Amygdala (tissue), 56 donors: Measurements from ENCODE around the gene NEU2.

ENCODE experiments used
- DNase-seq, 56 donors: peaks; one replicate each; lab custom pipeline; 2025; lab: John Stamatoyannopoulos, UW

NEU2 gene

DNA sequence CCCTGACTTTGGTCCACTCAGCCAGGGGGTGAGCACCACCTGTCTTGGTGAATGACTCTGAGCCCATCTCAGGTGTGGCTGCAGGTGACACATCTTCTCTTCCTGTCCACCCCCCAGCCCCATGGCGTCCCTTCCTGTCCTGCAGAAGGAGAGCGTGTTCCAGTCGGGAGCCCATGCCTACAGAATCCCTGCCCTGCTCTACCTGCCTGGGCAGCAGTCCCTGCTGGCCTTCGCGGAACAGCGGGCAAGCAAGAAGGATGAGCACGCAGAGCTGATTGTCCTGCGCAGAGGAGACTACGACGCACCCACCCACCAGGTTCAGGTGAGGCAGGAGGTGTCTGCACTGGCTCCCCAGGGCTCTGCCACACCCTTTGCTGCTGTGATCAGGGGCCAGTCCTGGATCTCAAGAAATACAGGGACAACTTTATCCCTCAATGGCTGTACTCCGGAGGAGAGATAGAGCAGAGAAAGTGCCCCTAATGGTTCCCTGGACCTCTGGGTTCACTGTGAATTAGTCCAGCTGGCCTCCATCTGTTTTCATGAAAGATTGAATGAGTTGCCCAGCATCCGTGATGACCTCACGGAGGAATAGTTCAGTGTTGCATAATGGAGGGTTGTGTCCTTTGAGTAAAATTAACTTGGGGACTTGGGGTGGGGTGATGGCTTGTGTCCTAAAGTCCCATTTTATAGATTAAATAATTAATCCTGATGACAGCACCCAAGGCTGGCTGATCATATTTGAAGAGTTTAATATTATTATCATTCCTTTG is at the start of gene NEU2:
TSS of gene NEU2 (plus strand) at position 122 of the 770 bp plus-strand sequence. CDS start at position 122, 0 bp downstream.
- DNase-seq = no peak

DNA sequence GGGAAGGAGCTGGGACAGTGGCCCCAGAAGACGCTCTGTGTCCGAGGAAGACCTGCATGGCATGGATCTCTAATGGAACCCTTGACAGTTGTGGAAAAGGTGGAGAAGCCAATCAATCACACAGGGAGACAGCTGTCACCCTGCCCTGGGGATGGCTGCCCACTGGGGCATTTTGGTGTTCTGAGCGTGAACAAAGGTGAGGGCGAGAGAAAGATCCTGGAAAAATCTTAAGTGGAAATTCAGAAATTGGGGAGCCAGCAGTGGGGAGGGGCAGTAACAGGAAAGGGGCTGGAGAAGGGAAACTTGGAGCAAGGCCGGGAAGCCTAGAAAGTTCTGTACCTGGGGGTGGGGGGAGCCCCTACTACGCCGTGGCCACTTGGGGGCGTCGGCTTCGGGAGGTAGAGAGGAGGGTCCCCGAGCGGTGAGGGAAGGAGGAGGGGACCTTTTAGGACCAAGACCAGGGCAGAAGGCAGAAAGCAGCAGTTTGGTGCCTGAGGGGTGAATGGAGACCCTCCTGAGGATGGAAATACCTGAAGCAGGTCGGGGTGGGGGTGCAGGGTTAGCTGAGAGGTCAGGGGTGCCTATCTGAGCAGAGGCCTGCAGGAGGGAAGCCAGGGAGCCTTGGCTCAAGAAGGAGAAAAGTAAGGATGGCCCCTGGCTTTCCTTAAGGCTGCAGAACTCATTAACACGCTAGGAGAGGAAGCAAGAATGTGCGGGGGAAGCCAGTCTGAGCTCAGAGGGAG is 49.4 kb upstream of the NEU2 start:
- no peak for DNase-seq

DNA sequence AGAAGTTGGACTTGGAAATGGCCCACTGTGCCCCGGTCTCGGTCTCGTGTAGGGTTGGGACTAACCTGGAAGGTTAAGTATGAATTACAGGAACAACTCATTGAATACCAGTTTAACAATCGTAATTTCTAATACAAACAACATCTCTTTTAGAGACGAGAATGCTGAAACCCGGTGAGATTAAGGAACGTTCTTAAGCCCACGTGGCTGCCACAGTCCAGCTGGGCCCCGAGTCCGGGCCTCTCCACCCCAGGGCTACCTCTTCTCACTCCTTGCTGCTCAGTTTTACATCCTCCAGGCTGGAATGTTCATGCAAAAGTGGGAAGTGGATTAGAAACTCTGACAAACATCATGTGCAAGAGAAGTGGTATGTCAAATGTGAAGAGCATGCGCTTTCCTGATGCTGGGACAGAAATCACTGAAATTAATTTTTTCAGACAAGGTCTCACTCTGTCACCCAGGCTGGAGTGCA is 48.8 kb upstream of the NEU2 start:
- no peak for DNase-seq

DNA sequence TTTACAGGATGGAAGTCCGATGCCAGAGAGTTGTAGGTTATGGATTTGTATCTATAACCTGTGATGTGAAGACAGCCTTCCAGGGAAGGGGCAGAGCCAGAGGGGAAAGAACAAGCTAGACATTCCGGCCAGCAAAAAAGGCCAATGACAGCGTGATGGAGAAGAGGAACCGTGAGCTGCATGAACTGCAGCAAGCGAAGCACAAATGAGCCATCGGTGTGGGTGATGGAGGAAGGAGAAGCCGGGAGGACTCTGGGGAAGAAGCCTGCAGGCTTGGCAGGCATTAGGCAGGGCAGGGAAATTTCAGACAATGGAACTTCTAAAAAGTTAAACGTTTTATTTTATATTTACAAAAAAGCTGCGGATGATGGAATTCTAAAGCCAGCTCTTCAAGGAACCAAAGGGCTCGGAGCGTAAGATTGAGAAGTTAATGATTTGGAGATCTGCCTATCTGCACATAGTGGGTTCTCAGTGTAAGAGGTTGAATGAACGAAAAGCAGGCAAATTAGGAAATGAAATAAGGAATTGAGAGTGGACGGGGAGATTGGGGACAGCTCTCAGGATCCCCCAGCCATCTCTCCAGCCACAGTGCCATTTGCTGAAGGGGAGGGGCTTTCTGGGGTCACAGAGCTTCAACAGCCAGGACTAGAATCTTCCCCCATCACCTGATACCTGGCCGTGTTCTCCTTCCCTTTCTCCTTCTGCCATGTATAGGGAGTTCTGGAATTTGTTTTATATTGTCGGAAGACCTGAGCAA is 47.8 kb upstream of the NEU2 start:
- DNase-seq = no peak

DNA sequence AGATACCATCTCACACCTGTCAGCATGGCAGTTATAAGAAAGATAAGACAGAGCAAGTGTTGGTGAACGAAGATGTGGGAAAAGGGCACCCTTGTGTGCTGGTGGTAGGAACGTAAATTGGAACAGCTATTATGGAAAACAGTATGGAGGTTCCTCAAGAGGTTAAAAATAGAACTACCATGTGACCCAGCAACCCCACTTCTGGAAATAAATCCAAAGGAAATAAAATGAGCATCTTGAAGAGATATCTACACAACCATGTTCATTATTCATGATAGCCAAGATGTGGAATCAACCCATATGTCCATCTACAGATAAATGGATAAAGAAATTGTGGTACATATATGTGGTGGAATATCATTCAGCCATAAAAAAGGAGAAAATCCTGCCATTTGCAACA is 46.3 kb upstream of the NEU2 start:
- DNase-seq = no peak

DNA sequence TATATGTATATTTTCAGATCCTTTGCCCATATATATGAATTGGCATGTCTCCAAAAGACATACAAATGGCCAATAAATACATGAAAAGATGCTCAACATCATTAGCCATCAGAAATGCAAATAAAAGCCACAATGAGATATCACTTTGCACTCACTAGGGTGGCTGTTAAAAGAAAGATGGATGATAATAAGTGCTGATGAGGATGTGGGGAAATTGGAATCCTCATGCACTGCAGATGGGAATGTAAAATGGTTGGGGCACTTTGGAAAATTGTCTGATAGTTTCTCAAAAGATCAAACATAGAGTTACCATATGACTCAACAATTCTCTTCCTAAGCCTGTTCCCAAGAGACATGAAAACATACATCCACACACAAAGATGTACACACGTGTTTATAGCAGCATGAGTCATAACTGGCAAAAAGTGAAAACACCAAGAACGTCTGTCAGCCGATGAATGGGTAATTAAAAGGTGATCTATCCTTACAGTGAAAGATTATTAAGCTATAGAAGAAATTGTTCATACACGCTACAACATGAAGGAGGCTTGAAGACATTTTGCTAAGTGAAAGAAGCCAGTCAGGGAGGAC is 39.1 kb upstream of the NEU2 start:
- no peak for DNase-seq

DNA sequence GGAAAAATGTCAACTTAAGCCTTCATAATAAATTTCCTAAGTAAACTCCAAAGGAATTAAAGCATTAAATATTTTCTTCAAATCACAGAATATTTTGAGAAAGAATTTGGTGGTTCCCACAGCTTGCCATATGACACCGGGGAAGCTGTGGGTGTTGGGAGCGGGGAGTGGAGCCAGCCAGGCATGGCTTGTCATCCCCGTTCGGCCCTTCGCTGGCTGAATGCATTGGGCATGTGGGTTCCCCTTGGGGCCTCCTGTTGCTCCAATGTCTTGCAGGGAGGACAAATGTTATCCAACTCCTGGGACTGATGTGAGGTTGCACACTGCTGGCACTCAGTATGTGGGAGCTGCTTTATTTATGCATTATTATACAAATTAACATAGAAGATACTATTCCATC is 38.0 kb upstream of the NEU2 start:
- no peak for DNase-seq

DNA sequence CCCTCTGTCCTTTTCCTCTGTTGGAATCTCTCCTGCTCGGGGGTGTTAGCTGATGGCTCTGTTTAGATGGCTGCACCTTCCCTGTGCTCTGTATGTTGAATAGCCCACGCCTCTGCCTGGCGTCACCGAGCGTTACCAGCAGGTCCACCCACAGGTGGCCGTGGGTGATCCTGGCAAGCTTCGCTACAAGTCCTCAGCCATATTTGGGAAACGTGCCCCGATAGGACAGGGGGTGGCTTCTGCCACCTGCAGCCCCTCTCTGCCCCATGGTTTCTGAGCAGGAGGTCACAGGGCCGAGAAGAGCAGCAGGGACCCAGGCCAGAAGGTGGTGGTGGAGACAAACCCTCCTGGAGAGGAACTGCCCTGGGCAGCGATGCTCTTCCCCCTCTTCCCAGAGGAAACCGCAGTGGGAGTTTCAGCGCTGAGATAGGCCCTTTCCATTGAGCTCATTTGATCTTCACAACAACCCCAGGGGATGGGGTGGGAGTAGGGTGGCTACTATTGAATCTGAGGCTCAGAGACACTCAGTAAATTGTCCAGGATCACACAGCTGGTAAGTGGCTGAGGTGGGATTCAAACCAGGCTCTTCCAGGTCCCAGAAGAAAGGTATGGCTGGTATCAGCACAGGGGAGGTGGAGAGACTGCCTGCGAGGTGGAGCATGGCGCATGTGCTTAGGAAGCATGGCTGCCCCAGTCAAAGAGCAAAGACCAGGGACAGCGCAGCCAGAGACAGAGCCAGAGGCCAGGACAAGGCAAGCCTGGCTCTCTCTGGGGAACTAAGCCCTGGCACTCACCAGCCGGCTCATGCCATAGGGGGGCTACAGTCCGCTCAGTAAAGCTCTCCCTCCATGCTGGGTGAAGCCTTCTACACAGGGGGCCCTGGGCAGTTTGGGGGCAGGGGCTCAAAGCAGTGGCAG is 34.5 kb upstream of the NEU2 start:
- no peak for DNase-seq

DNA sequence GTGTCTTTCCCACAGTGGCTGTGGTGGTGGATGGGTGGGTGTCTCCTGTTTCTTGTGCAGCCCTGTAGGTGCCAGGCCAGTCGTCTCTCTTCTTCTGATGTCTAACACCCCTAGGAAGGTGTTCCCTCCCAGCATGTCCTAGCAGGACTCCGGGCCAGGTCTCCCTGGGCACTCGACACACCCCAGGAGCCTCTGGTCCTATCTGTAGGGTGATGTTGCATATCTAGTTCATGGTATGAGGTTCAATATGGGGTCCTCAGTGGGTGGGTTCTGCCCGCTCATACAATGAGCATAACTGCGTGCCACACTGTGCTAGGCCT is 33.8 kb upstream of the NEU2 start:
- DNase-seq = no peak

DNA sequence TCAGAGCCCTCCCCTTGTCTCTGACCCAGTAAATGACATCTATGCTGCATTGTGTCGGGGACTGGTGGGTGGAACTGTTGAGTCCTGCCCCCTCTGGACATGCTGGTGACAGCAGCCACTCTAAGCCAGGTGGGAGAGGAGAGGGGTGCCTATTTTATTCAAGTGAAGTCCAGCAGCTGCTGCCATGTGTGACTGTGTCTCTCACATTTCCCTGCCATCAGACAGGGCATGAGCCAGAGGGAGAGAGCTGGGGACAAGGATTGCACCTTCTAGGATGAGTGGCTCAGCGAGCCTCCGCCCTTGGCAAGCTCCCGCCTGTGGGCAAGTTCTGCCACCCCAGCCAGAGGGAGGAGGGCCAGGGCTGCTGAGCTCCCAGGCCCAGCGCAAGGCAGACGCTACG is 33.1 kb upstream of the NEU2 start:
- peak in 1 of 56 donors; percentile 20 for DNase-seq

DNA sequence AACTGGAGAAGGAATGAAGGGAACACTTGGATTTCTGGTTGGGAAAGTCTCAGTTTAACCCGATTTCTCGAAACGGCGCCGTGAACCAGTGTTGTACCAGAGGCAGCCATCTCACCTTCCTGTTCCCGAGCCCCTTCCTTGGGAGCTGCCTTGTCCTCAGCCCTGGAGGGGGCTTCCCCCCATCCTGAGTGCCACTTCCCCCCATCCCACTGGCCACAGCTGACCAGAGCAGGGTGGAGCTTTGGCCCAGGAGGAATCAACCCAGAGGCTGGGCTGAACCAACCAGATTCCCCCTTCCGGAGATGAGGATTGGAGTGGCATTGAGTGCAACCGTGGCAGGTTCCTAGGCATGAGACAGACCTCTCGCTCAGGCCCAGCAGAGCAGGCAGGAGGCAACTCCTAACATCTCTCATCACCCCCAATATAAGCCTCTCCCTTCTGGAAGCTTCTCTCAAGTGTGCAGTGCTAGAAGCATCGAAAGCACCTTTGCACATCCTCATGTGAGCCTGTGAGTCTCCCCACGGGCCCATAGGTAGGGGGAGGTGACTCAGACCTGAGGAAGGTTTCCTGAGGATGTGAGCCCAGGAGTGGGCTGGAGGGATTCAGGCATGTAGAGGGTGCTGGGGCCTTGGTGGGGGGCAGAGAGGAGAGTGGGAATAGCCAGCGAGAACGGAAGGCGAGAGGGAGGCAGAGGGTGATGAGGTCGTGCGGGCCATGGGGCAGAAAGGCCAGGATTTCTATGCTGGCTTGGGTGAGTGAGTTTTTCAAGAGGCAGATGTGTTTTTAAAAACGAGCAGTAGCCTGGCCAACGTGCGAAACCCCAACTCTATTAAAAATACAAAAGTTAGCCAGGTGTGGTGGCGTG is 31.4 kb upstream of the NEU2 start:
- DNase-seq = no peak

DNA sequence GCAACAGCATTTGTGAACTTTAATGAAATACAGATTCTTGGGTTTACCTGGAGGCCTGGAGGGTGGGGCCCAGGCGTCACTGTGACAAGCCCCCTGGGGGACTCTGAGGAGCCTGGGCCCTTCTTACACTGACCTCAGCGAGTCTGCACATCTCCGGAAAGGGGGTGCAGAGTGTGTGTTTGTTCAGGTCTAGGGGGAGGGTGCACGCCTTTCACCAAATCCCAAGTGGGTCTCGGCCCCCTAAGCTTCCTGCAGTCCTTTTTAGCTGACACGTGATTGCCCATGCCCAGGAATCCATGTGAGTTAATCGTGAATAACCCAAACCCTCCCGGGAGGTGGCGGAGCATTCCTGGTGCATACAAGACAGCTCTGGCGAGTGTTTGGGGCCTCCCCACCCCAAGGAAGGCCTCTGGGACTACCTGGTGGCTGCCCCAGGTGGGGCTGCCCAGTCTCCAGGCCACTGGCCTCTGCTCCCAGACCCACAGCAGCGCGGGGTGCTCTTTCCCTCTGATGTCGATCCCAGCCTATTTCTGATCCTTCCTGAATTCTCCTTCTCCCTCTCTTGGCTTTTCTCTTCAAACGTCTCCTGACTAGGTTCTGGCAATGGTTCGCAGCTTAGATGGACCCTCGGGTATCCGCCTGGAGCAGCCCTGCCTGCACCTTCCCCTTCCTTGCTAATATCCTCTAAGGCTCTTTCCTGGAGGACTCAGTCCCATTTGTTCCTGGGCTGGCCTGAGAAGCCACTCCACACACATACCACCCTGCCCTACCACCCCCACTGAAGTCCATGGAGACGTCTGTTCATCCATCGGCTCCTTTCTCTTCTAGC is 29.4 kb upstream of the NEU2 start:
- DNase-seq = no peak

DNA sequence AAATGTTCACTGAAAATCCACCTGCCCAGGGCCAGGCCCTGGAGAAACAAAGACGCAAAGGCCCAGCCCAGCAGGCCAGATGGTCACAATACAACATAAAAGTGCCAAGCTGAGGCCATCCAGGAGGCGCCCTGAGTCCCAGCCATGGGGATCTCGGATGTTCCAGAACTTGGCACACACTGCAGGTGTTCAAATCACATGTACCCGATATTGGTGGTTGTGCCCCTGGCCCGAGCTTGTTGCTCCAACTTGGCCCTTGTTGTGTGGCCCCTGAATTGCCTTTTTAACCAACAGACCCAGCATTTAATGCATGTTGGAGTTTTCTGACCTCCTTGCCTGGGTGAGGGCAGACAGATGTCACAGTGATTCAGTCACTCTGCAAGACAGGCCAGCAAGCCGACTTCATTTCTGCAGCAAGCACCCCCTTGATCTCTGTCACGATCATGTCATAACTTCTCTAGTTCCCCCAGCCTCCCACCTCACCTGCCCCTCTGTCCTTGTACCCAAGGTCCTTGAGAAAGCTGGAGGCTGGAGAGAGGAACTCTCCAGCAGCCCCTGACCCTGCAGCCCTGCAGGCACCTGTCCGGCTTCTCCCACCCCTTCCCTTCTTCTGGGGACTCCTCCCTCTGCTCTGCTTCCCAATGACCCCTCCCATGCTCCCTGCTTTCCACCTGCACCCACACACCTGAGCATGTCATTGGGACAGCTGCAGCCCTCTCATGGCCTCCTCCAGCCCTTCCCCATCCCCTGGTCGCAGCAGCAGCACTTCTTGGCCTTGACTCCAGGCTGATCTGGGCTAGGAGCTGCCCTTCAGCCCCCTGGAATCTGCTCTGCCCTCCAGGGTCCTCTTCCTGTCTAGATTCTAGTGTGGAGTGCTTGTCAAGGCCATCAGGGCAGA is 28.6 kb upstream of the NEU2 start:
- DNase-seq = no peak

DNA sequence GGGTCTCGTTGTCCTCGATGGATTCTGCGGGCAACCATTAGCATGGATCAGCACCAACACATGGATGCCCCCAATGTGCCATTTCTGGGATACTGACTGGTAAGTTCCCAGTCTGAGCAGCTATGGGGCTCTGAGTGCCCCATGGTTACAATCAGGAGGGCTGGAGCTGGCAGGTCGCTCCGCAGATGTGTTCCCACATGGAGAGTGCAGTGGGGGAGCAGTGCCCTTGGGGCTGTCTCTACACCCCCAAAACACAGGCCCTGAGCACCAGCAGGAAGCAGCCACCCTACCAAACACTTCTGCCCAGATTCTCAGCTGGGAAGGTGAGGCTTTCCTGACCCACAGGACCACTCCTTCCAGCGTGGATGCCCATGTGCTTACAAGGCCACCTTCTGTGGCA is 27.4 kb upstream of the NEU2 start:
- no peak for DNase-seq

DNA sequence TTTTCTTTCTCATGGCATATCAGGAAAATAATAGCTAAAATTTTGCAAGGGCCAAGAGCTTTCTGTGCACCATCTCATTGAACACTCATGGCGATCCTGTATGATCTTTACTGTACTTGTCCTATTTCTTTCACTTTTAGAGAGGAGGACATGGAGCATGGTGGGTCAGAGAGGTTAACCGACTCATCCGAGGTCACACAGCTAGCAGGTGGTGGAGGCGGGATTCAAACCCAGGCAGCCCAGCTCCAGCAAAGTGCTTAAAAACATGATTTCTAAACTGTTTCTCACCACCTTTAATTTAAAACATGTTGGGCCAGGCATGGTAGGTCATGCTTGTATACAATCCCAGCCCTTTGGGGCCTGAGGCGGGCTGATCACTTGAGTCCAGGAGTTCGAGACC is 25.8 kb upstream of the NEU2 start:
- no peak for DNase-seq

DNA sequence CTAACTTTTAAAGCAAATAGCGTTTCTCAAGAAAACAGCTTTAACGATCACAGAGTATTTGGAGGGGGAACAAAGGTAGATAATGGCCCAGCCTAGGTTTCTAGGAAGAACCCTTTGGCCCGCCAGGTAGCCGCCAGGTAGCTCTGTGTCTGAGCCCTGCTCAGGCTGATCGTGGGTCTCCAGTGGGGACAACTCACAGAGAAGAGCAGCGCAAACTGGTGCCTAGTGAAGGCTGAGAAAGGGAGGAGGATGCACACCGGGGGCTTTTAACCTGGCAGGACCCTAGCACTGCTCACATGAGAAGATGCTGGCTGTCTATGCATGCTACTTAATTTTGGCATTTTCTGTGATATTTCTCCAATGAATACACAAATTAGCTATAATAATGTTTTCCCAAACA is 25.2 kb upstream of the NEU2 start:
- DNase-seq = no peak

DNA sequence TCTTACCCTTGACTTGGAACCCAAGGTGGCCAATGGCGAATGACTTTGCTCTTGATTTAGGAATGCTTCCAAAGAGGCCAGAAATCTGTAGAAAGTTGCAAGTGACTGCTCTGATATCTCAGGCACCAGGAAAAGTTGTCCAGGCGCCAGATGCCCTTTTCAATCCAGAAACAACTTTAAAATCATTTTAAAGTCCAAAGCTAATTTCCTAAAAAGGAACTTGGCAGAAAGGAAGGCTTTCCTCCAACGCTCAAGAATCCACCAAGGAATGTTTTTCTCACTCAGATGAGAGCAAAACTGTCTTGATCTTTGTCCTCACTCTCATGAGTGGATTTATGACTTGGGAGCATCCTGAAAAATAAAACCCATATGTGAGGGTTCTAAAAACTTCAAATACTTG is 24.7 kb upstream of the NEU2 start:
- no peak for DNase-seq
